ENCODE measurements around the gene ZBTB20.

The ZBTB20 gene

DNA sequence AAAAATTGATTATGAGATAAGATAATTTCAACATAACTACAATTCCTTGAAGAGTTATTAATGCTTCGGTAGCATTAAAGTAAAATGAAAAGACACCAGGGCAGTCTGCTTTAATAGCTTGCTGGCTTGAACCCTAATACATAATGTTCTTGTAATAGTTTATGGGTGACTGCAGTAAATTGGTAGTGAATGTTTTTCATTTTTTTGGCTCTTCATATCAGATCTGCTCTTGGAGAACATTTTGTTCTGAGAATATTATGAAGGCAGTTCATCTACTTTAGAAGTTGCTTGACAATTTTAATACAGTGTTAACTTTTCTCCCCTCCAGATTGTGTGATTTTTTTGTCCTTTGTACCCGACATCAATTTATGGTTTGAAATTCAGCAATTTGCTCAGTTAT lies 128.4 kb downstream of the ZBTB20 start:
- DNase-seq, result no peak

DNA sequence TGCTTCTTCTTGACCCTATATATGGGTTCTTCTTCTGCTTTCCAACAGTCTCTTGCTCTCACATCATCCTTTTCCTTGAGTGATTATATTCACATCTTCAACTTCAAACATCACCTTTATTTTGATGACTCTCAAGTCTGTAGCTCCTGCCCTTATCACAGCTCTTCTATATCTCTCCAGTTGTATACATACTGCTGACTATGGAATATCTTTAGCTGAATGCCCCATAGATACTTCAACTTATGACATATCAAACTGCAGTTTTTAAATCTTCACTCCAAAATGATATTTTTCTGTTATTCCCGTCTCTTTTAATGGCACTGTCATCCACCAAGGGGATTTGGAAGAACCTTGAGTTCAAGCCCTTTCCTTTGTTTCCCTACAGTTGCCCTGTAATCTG lies 139.1 kb downstream of the ZBTB20 start:
- no peak for DNase-seq

- no peak for DNase-seq
Observed at GRCh38 chr3:115004201-115005140, 142.6 kb downstream of the ZBTB20 start.

- DNase-seq, result no peak
Observed at GRCh38 chr3:114998971-114999579, 148.0 kb downstream of the ZBTB20 start.

DNA sequence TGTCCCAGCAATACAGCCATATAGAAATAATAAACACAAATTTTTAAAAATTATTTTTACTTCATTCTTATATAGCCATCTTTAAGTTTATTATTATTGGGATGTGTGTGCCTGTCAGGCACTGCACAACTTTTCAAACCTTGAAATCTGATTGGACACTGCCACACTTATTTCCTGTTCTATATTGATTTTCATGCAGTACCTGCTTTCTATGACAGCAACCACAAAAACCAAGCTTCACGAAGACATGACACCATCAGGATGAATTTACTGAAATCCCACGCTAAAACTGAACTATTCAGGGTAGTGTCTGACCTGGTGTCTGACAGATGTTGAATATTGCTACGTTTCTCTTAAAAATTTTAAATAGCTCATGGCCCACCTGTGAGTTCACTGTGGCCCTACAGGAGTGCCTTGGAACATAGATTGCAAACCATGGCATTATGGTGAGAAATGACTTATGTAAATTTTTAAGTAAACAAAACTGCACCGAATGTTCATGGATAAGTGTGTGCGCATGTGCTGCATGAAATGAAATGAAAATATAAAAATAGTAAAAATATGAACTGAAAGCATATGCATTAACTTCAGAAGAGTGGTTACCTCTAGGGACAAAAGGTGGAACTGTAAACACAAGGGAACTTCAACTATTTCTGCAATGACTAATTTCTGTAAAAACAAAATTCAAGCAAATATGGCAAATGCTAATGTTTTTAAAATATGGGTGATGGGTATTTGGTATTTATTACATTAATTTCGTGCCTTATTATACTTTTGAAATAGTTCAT lies 152.3 kb downstream of the ZBTB20 start:
- DNase-seq, result no peak

- no peak for DNase-seq
Observed at GRCh38 chr3:114985776-114986175, 161.3 kb downstream of the ZBTB20 start.

GRCh38 chr3:114983248-114983647 lies 163.8 kb downstream of the ZBTB20 start:
- no peak for DNase-seq

DNA sequence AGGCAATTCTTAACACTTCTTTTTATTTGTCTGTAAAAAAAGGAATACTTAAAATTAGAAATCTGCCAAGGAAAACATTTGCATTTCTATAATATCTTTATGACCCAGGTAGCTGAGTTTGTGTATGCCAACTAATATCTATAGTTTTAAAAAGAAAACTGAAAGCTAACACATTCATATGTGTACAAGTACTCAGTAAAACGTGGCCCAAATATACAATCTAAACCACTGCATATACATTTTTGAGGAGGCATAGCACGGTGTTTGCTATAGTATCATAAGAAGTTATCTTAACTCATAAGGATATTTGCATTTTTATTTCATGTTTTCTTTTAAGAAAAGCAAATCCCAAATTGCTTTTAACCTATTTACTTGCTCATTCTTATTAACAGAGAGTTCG lies 172.7 kb downstream of the ZBTB20 start:
- no peak for DNase-seq

GRCh38 chr3:114973536-114973935 lies 173.6 kb downstream of the ZBTB20 start:
- peak; percentile 87 for DNase-seq

- no peak for DNase-seq
Observed at GRCh38 chr3:114967168-114967567, 179.9 kb downstream of the ZBTB20 start.

DNA sequence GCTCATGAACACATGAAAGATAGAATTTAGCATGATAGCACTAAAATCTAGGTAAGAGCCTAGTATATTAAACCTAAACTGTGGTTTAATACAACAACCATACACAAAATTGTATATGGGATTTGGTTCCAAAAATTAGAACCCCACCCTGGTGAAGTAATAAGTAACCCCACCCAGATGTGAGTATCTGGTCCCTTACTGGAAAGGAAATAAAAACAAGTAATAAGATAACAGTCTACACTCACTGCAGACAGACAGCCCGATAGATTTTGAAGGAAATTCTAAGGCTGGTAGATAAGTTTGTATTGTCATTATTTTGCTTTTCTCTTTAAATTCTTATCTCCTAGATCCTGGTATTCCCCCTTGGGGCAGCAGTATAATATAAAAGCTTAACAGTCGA lies 184.9 kb downstream of the ZBTB20 start:
- DNase-seq, result no peak

DNA sequence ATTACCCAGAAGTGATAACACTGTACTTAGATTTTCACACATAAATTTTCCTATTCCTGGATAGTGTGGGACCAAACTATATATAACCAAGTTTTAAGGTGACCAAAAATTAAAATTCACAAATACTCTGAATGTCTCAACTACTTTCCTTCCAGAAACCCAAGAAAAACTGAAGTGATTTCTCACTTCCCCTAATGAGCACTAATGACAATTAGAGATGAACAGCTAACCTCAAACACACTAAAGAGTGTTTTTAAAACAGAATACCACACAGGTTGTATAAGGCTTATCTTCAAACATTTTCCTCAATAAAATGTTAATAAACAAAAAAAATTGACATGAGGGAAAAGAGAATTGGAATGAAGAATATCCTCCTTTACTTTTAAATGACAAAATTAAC lies 188.2 kb downstream of the ZBTB20 start:
- no peak for DNase-seq

- DNase-seq, result no peak
Observed at GRCh38 chr3:114953800-114954199, 193.3 kb downstream of the ZBTB20 start.

GRCh38 chr3:114953215-114953799 lies 193.8 kb downstream of the ZBTB20 start:
- DNase-seq, result no peak

DNA sequence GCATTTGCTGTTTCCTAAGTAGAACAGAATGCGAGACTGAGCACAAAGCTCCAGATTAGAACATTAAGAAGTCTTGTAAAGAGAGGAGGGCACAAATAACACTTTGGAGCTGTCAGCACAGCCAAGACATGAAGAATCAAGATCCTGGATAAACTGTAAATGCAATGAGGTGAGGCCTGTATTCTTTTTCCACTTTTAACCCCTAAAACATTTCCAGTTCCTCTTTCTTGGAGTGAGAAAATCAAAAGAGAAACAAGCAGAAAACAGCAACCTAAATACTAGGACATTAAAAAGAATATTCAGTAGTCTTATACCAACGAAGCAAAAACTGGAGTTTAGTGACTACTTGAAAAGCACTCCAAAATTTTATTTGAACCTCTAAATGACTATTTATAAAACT lies 204.3 kb downstream of the ZBTB20 start:
- DNase-seq, result no peak

- no peak for DNase-seq
Observed at GRCh38 chr3:114941626-114942309, 205.3 kb downstream of the ZBTB20 start.

DNA sequence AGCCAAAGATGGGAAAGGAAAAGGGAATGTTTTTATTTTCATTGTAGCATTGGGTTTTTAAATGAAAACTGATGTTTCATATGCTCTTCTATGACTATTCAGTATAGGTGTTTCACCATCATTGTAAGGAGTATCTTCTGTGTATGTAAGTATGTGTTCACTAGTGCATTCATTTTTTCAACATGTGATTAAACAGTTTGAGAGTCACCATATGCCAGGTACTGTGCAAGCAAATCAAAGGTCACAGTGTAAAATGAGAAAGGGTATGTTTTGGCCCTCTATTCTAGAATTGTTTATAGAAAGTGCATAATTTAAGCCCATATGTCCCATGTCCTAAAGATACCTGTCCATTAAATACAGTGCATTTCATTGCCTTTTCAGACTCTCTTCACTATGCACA lies 207.2 kb downstream of the ZBTB20 start:
- DNase-seq, result no peak

- DNase-seq, result no peak
Observed at GRCh38 chr3:114933407-114933806, 213.7 kb downstream of the ZBTB20 start.

- DNase-seq, result no peak
Observed at GRCh38 chr3:114929971-114930732, 216.9 kb downstream of the ZBTB20 start.

GRCh38 chr3:114928989-114929640 lies 218.0 kb downstream of the ZBTB20 start:
- no peak for DNase-seq

DNA sequence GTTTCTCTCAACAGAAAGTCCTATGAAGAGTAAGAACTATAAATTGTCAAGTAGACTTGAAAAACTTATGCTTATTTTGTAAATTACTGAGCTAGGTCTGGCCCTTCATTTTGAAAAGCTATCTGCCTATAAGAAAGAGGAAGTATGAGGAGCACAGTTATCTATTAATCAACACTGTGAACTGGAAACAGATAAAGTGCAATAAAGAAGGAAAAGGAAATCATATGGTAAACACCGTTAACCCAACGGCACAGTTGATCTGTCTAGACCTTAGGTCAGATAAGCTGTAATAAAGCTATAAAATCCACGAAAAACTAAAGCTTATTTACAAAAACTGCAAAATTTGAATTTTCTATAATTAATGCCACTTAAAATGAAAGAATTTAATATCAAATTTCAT lies 242.5 kb downstream of the ZBTB20 start:
- DNase-seq, result no peak

Measured in DMS79 (cell line).